Fibroblast of lung (primary cell): ENCODE measurements around the gene FAM227A. TPM values are rescaled to one million over a fixed set of nuclear protein-coding genes. Genes with fewer than 3 reads are reported as not detected.
"Not testable (repeated sequence)": the region's sequence is repeated elsewhere in the genome, so short reads cannot be mapped to it uniquely, and the experiment has no call there.

Experiments used
- DNase-seq, 2 donors: peaks; one replicate each; pipeline versions ENCODE4 v3.0.0 to v3.0.0-alpha.2; 2010; ENCODE audit warnings: low read depth in 2 of 2
- H2AFZ ChIP-seq: 2 replicates; pipeline ENCODE4 v1.5.1; 2012; ENCODE audit warnings: low read length, control low read depth, inconsistent platforms
- H3K27ac ChIP-seq: 2 replicates; pipeline ENCODE4 v1.5.1; 2011; ENCODE audit warnings: low read length, control low read depth; ENCODE audit not compliant: insufficient read depth
- H3K27me3 ChIP-seq: 2 replicates; pipeline ENCODE4 v1.5.1; 2011; ENCODE audit warnings: mild to moderate bottlenecking, low read length; ENCODE audit not compliant: control insufficient read depth, insufficient read depth
- H3K36me3 ChIP-seq: 2 replicates; pipeline ENCODE4 v1.5.1; 2011; ENCODE audit warnings: low read length; ENCODE audit not compliant: control insufficient read depth, insufficient read depth
- H3K4me1 ChIP-seq: 2 replicates; pipeline ENCODE4 v1.5.1; 2011; ENCODE audit warnings: low read length; ENCODE audit not compliant: control insufficient read depth, insufficient read depth; ENCODE audit errors: extremely low read depth
- H3K4me2 ChIP-seq: 2 replicates; pipeline ENCODE4 v1.5.1; 2011; ENCODE audit warnings: low read length, control low read depth; ENCODE audit not compliant: insufficient read depth; ENCODE audit errors: extremely low read depth
- H3K4me3 ChIP-seq, 4 experiments: fragments of 200-600 bp in 1 of 4; sonication (generic) in 1 of 4; replicated peaks in 1 of 4; 2 replicates each; pipeline ENCODE4 v1.5.1; 2011 to 2016; ENCODE audit warnings: low read length in 4 of 4, low read depth in 3 of 4, mild to moderate bottlenecking in 3 of 4, control low read depth in 2 of 4, inconsistent platforms in 1 of 4, mixed read lengths in 1 of 4; ENCODE audit not compliant: insufficient read depth in 1 of 4; ENCODE audit errors: control extremely low read depth in 1 of 4
- H3K79me2 ChIP-seq: 2 replicates; pipeline ENCODE4 v1.5.1; 2012; ENCODE audit warnings: mild to moderate bottlenecking, low read length, inconsistent platforms; ENCODE audit not compliant: control insufficient read depth, insufficient read depth
- H3K9ac ChIP-seq: 2 replicates; pipeline ENCODE4 v1.5.1; 2011; ENCODE audit warnings: mild to moderate bottlenecking, low read length, control low read depth; ENCODE audit not compliant: insufficient read depth
- H3K9me3 ChIP-seq: 2 replicates; pipeline ENCODE4 v1.5.1; 2012; ENCODE audit warnings: low read depth, low read length; ENCODE audit not compliant: control insufficient read depth, insufficient read depth
- H4K20me1 ChIP-seq: 2 replicates; pipeline ENCODE4 v1.5.1; 2011; ENCODE audit warnings: low read length; ENCODE audit not compliant: control insufficient read depth, insufficient read depth; ENCODE audit errors: extremely low read depth
- EZH2 ChIP-seq: IDR thresholded peaks from 2 replicates; pipeline ENCODE4 v1.5.1; 2012; ENCODE audit warnings: low read length, control low read depth, mild to moderate bottlenecking; ENCODE audit errors: missing control alignments
- polyA plus RNA-seq, 2 donors: library from polyadenylated mRNA; depleted of rRNA in 1 of 2; stranded (reverse) in 1 of 2; unstranded in 1 of 2; fragments of >200 nt; gene quantifications; 2 replicates each; pipeline ENCODE4 v1.2.1, GENCODE V29; 2011 to 2012; ENCODE audit warnings: missing spikeins in 1 of 2
- total RNA-seq: library from RNA; depleted of rRNA; stranded (reverse); fragments of >200 nt; gene quantifications from 2 replicates; pipeline ENCODE4 v1.2.1, GENCODE V29; 2014
- TF ChIP-seq, protein P1 (sequence below), 2 donors: IDR thresholded peaks in 1 of 2; conservative IDR thresholded peaks in 1 of 2; 1 replicate in 1 of 2; 2 replicates in 1 of 2; pipeline ENCODE4 v1.5.1; 2011 to 2012; ENCODE audit warnings: low read length in 2 of 2, control low read depth in 1 of 2, inconsistent platforms in 1 of 2, low read depth in 1 of 2, mild to moderate bottlenecking in 1 of 2

FAM227A gene
- total and polyA plus RNA-seq, 2 donors (not counting 1 experiment from before 2014, with no cell fraction given): 0.66 to 0.69 TPM

DNA sequence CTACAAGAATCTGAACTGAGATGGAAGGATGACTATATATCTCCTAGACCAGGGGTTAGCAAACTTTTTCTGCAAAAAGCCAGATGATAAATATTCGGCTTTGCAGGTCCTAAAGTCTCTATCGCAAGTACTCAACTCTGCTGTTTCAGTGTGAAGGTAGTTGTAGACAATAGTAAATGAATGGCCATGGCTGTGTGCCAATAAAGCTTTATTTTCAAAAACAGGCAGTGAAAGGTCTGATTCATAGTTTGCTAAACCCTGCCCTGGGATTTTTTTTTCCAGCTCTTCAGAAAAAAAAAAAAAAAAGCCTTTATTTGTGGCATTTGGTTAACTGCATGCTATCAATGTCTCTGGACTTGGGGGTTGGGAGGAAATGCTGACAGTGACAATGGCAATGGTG is 37.5 kb downstream of the FAM227A start:
- no peaks in the 10 kb centered on the region for H3K9me3 ChIP-seq
- H3K4me1 ChIP-seq: no peaks in the 10 kb centered on the region
- no peak overlapping the region for H3K9ac ChIP-seq
- TF ChIP-seq, protein P1, sequence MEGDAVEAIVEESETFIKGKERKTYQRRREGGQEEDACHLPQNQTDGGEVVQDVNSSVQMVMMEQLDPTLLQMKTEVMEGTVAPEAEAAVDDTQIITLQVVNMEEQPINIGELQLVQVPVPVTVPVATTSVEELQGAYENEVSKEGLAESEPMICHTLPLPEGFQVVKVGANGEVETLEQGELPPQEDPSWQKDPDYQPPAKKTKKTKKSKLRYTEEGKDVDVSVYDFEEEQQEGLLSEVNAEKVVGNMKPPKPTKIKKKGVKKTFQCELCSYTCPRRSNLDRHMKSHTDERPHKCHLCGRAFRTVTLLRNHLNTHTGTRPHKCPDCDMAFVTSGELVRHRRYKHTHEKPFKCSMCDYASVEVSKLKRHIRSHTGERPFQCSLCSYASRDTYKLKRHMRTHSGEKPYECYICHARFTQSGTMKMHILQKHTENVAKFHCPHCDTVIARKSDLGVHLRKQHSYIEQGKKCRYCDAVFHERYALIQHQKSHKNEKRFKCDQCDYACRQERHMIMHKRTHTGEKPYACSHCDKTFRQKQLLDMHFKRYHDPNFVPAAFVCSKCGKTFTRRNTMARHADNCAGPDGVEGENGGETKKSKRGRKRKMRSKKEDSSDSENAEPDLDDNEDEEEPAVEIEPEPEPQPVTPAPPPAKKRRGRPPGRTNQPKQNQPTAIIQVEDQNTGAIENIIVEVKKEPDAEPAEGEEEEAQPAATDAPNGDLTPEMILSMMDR (conservative IDR thresholded peaks at IDR 0.05 in 1 of 2, IDR thresholded peaks at IDR 0.05 in 1 of 2; ENCODE audit: low read depth in 1 of 2, low read length in 2 of 2): no peak
- TF ChIP-seq EZH2: no peak
- H3K36me3 ChIP-seq: no peaks in the 10 kb centered on the region
- no peak overlapping the region for H2AFZ ChIP-seq
- H4K20me1 ChIP-seq: no peaks in the 10 kb centered on the region
- no peaks in the 10 kb centered on the region for H3K79me2 ChIP-seq
- H3K4me3 ChIP-seq: no peak overlapping the region
- DNase-seq: peak in 1 of 2 donors; percentile 18
- no peaks in the 10 kb centered on the region for H3K27me3 ChIP-seq
- H3K4me2 ChIP-seq: no peak overlapping the region
- no peak overlapping the region for H3K27ac ChIP-seq

DNA sequence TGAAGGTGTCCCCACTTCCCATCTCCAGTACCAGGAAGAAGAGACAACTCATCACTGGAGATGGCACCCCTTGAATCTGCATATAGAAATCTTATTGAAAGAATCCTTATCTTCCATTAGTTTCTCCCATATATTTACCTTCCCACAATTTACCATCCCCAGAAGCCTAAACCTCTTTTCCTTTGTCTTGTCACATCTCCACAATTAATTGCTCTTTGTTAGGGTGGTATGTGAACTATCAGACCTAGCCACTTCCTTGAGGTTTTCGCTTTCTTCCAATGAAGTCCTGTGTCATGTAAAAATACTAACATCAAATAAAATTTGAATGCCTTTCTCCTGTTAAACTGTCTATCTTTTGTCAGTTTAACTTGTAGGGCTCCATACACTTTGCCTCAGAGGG is 37.9 kb downstream of the FAM227A start:
- no peaks in the 10 kb centered on the region for H3K79me2 ChIP-seq
- no peak overlapping the region for H3K4me3 ChIP-seq
- H3K36me3 ChIP-seq: no peaks in the 10 kb centered on the region
- H3K9me3 ChIP-seq: no peaks in the 10 kb centered on the region
- H3K9ac ChIP-seq: no peak overlapping the region
- no peak overlapping the region for H2AFZ ChIP-seq
- TF ChIP-seq, protein P1 (conservative IDR thresholded peaks at IDR 0.05 in 1 of 2, IDR thresholded peaks at IDR 0.05 in 1 of 2; ENCODE audit: low read depth in 1 of 2, low read length in 2 of 2): no peak
- TF ChIP-seq EZH2: no peak
- no peaks in the 10 kb centered on the region for H3K4me1 ChIP-seq
- H3K27me3 ChIP-seq: no peaks in the 10 kb centered on the region
- no peak overlapping the region for H3K4me2 ChIP-seq
- DNase-seq: no peak
- H3K27ac ChIP-seq: no peak overlapping the region
- H4K20me1 ChIP-seq: no peaks in the 10 kb centered on the region

DNA sequence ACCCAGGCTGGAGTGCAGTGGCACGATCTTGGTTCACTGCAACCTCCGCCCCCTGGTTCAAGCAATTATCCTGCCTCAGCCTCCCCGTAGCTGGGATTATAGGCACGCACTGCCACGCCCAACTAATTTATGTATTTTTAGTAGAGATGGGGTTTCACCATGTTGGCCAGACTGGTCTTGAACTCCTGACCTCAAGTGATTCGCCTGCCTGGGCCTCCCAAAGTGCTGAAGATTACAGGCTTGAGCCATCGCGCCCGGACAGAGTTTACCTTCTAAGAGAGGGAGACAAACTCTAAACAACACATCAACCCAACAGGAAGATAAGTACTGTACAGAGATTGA is 41.2 kb downstream of the FAM227A start:
- not testable (repeated sequence) for H3K9me3 ChIP-seq, H3K4me2 ChIP-seq, H3K4me3 ChIP-seq, H3K27ac ChIP-seq, H3K36me3 ChIP-seq, DNase-seq, H3K4me1 ChIP-seq, H3K9ac ChIP-seq, H3K27me3 ChIP-seq, H2AFZ ChIP-seq, H3K79me2 ChIP-seq, H4K20me1 ChIP-seq
